ENCODE measurements around the gene SLAMF6.
A peak's percentile ranks its signal among the peaks of the same experiment; 100 is the strongest.
"Not testable (repeated sequence)": the region's sequence is repeated elsewhere in the genome, so short reads cannot be mapped to it uniquely, and the experiment has no call there.

The SLAMF6 gene

DNA sequence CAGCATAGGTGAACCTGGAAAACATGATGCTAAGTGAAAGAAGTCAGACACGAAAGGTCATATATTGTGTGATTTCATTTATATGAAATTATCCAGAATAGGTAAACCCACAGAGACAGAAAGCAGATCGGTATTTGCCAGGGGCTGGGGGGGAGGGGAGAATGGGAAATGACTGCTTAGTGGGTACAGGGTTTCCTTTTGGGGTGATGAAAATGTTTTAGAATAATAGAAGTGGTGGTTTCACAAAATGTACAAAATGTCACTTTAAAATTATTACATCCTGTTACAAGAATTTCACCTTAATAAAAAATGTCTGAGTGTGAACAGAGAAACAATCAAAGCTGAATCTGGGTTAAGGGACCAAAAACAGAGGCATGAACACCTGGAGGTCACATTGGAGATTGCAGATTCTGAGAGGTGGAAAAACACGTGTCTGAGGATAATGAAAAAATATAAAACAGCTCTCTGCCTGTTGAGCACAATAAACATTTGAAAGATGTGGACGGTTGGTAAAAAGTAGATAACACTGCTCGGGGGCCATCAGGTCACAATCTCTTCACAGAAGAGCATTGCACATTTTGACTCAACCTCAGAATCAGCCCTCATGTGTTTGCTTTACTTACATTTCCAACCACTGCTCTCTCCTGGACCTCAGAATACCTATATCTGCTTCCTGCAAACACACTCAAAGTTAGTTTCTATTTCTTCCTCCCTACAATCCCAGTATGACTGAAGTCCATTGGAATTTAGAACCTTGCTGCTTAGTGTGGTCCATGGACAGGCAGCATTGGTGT is 3.2 kb downstream of the SLAMF6 start:
- no peak for DNase-seq (ENCODE audit: extremely low spot score, insufficient read length, low read depth)
- FAIRE-seq = no peak

DNA sequence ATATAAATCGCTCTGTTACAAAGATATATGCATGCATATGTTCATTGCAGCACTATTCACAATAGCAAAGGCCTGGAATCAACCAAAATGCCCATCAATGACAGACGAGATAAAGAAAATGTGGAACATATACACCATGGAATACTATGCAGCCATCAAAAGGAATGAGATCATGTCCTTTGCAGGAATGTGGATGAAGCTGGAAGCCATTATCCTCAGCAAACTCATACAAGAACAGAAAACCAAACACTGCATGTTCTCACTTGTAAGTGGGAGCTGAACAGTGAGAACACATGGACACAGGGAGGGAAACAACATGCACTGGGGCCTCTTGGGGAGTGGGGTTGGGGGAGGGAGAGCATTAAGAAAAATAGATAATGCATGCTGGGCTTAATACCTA is 5.5 kb downstream of the SLAMF6 start:
- DNase-seq (ENCODE audit: extremely low spot score, insufficient read length, low read depth); FAIRE-seq: not testable (repeated sequence)

DNA sequence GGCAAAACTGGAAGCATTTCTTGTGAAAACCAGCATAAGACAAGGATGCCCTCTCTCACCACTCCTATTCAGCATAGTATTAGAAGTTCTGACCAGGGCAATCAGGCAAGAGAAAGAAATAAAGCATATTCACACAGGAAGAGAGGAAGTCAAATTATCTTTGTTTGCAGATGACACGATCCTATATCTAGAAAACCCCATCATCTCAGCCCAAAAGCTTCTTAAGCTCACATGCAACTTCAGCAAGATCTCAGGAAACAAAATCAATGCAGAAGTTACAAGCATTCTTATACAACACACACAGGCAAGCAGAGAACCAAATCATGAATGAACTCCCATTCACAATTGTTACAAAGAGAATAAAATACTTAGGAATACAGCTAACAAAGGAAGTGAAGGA is 7.1 kb downstream of the SLAMF6 start:
- DNase-seq (ENCODE audit: extremely low spot score, insufficient read length, low read depth) = not testable (repeated sequence)
- FAIRE-seq = peak; percentile 67

DNA sequence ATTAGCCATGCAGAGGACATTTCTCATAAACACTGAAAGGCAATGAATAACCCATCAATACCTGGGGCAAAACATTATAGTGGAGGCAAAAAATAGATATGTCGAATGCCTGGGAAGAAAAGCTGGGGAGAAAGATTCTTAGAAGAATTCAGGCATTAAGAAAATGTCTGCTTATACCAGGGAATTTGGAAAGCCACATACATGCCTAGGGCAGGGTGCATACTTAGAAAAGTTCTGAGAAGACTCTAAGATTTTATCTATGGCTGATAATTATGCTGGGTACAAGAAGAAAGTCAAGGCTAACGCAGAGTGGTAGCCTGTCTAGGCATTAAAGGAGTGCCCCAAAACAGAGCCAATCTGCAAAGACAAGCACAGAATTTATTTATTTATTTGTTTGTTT is 18.4 kb downstream of the SLAMF6 start:
- no peak for DNase-seq (ENCODE audit: extremely low spot score, insufficient read length, low read depth)
- peak; percentile 54 for FAIRE-seq

DNA sequence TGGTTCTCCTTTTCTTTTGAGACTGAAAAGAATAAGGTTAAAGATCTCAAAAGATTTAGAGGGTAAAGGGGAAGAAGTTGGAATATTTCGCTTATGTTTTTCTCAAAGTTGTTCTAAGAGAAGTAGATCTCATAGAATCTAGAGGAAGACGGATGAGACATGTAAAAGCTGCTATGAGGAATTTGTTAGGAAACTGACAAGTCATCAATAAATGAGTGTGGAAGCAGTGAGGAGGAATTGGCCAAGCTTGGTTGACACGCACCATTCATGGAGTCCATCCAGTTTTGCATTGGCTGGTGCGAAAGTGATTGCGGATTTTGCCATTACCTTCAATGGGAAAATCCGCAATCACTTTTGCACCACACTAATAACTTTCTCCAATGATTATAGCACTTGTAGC is 20.0 kb downstream of the SLAMF6 start:
- DNase-seq (ENCODE audit: extremely low spot score, insufficient read length, low read depth) (no peak), FAIRE-seq (no peak)

DNA sequence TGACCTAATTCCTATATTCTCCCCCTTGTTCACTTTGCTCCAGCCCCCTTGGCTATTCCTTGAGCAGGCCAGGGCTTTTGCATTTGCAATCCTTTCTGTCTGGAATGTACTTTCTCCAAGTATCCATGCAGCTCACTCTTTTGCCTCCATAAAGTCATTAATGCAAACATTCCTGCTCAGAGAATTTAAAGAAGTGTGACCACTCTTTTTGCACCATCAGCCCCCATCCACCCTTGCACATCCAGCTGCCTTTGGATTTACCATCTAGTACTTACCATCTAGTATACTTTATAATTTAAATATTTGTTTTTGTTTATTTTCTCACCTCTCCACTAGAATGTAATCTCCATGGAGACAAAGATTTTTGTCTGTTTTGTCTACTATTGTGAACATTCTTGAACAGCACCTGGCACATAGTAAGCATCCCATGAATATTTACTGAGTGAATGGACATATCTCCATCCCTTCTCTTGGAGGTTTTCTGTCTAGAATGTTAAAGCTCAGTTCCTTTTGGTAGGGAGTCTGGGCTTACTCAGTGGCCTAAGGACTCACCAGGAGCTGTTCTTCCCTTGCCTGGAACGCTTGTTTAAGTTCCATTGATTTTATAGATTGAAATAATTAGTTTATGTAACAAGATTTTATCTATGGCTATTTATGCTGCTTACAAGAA is 22.6 kb downstream of the SLAMF6 start:
- FAIRE-seq (no peak), DNase-seq (ENCODE audit: extremely low spot score, insufficient read length, low read depth) (no peak)

DNA sequence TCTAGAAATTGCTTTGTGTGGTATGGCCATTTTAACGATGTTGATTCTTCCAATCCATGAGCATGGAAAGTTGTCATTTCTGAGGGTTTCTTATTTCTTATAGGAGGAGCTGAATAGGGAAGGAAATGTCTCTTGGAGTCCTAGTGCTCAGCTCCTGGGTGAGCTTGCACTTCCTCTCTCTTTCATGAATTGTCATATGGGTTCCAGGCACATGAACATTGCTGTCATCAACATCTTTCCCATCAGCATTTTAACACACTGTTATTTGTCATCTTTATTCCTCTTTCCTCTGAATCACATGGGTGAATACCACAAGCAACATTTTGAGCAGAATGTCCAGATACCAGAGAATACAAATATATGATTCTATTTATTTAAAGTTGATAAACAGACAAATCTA is 23.4 kb downstream of the SLAMF6 start:
- no peak for FAIRE-seq

DNA sequence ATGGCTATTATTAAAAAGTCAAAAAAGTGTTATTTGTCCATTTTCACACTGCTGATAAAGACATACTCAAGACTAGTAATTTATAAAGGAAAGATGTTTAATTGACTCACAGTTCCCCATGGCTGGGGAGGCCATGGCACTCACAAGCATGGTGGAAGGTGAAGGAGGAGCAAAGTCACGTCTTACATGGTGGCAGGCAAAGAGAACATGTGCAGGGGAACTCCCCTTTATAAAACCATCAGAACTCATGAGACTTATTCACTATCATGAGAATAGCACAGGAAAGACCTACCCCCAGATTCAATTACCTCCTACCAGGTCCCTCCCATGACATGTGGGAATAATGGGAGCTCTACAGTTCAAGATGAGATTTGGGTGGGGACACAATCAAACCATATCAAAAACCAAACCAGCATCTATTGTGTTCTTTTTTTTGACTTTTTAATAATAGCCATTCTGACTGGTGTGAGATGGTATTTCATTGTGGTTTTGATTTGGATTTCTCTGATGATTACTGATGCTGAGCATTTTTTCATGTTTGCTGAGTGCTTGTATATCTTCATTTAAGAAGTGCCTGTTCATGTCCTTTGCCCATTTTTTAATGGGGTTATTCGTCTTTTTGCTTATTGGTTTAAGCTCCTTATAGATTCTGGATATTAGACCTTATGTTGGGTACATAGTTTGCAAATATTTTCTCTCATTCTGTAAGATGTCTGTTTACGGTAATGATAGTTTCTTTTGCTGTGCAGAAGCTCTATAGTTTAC is 24.6 kb downstream of the SLAMF6 start:
- FAIRE-seq; DNase-seq (ENCODE audit: extremely low spot score, insufficient read length, low read depth): not testable (repeated sequence)

More for the DNA sequence above, 23.4 kb downstream of the SLAMF6 start:
- DNase-seq (ENCODE audit: extremely low spot score, insufficient read length, low read depth) = no peak

DNA sequence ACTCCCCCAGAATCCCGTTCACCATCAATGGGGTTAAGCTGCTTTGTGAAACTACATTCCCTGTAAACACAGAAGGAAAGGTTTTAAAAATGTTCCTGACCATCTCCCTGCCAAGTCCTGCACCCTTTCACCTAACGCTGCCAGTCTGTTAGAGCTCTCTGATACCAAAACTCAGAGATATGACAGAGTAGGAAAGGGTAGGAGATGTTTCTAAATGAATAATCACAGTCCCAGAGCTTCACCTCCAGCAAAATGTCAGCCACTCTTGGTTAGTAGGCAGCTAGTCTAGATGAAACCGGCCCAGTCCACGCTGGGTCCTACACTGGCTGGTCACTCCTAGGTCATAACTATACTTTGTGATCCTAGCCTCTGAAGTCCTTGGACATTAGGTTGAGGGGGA is 26.7 kb downstream of the SLAMF6 start:
- FAIRE-seq (no peak), DNase-seq (ENCODE audit: extremely low spot score, insufficient read length, low read depth) (no peak)

DNA sequence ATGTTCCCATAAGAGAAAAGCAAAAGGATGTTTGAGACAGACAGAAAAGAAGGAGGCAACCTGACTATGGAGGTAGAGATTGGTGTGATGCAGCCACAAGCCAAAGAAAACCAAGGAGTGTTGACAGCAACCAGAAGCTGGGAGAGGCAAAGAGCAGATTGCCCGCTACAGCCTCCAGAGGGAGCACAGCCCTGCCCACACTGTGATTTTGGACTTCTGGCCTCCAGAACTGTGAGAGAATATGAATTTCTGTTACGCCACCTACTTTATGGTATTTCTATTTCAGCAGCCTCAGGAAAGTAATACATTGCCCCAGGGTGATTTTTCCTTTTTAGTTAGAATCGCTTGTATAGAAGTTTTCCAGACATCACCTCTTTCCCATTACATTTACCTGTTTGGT is 28.4 kb downstream of the SLAMF6 start:
- FAIRE-seq (peak; percentile 49), DNase-seq (ENCODE audit: extremely low spot score, insufficient read length, low read depth) (no peak)

DNA sequence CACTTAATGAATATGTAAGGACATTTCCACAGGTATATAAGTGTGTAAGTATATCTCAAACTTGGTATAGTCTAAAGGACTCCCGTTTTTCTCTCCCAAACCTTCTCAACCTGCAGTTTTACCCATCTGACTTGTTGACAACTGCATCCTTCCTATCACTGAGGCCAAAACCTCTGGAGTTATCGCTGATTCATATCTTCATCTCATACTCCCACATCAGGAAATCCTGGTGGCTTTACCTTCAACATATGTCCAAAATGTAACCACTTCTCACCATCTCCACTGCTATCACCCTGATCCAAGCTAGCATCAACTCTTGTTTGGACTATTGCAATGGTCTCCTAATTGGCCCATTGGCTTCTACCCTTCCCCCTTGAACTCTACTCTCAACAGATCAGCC is 30.4 kb downstream of the SLAMF6 start:
- DNase-seq (ENCODE audit: extremely low spot score, insufficient read length, low read depth) (no peak), FAIRE-seq (no peak)

DNA sequence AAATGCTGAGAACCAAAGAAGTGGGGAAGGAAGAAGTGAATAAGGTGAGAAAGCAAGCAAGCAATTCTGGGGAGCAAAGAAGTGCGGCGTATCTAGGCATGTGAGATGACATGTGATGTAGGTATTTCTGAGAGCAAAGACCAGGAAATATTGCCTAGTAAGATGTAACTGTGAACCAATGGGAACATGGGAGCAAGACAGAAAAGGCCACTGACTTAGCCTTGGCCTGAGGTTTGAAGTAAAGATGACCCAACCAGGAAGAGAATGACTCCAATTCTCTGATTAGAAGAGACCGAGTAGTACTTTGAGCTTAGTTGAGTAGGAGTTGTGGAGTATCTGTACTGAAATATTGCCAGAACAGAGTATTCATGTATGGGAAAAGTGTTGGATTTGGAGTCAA is 31.1 kb downstream of the SLAMF6 start:
- no peak for DNase-seq (ENCODE audit: extremely low spot score, insufficient read length, low read depth)
- FAIRE-seq = no peak

DNA sequence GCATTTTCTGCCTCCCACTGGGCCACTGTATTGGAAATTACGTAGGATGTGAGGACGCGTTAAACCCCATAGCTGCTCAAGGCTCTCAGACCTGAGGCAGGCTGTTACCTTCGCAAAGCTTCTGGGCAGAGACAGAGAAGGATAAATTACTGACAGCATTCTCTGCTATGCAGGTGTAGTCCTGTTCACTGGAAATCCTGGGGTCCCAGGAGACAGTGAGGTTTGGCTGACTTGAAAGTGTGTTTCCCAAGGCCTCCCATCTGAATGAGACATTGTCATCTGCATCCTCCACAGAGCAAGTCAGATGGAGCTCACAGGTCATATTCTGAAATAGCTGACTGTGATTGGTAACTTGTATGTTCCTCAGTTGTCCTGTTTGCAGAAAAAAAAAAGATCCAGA is 32.0 kb downstream of the SLAMF6 start:
- DNase-seq (ENCODE audit: extremely low spot score, insufficient read length, low read depth) (no peak), FAIRE-seq (no peak)

DNA sequence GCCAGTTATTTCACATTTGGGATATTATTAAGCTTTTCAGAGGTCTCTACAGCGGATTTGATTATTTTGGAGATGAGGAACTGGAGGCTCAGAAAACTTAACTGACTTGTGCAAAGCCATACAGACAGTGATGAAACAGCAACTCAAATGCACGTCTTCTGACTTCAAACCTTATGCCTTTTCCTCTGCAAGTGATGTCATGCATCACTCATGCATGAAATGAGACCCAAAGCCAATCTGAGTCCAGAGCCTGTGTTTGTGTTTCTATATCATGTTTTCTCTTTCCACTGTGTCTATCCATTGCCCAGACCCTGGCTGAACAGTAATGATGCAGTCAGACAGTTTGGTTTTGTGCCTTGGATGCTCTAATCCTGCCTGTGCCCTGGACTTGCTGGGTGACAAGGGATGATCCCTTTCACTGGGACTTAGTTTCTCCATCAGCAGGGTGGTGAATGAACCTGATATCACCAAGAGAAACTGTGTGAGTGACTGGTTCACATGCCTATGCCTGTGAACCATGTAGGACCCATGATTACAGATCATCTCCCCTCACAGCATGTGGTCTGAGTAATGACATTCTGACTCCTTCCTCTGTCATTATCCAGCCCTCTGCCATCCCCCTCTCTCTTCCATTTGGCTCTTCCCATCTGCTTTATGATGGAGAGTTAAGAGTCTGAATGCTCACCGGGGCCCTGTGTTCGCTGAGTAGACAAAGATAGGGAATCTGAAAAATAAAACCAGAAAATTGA is 33.4 kb downstream of the SLAMF6 start:
- FAIRE-seq = peak; percentile 15

DNA sequence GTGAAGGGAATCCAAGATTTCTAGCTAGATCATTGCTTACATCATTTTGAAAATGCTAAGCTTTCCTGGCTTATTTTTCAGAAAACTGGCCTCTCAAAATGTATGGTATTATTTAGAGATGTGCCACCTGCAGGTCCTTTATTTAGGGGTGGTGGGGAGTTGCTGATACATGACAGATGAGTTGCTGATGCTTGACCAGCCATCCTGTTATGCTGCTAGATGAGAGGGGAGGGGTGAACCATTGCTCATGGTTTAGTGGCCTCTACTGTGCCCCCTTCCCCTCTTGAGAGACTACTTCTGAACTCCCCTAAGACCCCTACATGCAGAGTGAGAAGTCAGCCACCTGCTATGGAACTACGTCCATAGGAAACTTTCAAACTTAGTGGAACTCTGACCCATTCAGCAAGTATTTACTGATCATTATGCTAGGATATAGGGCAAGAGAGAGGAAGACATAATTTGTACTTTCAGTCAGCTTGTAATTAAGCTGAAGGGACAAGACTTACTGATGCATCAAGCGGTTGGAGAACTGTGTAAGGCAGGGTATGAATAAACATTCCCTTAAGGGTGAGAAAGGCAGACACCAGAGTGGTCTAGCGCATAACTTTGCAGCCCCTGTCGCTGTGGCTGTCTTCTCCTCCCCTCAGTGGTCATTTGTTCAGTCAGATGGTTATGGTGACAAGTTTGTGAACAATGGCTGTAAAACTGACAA is 34.6 kb downstream of the SLAMF6 start:
- FAIRE-seq (peak; percentile 73), DNase-seq (ENCODE audit: extremely low spot score, insufficient read length, low read depth) (no peak)

More for the DNA sequence above, 33.4 kb downstream of the SLAMF6 start:
- DNase-seq (ENCODE audit: extremely low spot score, insufficient read length, low read depth) = no peak

DNA sequence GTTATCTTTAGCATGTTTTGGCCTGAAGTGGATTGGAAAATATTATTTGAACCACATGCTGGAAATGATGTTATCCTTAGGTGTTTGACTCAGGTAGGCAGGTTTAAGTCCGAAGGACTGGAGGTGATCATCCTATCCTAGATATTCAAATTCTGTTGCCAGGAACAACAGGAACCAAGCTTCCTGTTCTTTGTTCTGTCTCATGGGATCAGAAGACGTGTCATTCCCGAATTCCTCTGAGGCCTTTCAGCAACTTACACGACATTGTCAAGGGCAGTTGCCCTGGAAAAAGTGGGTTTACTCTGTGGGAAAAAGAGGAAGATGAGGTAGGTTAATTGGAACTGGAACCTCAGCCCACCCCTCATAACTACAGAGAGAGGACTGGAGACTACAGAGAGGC is 36.6 kb downstream of the SLAMF6 start:
- no peak for FAIRE-seq
- no peak for DNase-seq (ENCODE audit: extremely low spot score, insufficient read length, low read depth)

DNA sequence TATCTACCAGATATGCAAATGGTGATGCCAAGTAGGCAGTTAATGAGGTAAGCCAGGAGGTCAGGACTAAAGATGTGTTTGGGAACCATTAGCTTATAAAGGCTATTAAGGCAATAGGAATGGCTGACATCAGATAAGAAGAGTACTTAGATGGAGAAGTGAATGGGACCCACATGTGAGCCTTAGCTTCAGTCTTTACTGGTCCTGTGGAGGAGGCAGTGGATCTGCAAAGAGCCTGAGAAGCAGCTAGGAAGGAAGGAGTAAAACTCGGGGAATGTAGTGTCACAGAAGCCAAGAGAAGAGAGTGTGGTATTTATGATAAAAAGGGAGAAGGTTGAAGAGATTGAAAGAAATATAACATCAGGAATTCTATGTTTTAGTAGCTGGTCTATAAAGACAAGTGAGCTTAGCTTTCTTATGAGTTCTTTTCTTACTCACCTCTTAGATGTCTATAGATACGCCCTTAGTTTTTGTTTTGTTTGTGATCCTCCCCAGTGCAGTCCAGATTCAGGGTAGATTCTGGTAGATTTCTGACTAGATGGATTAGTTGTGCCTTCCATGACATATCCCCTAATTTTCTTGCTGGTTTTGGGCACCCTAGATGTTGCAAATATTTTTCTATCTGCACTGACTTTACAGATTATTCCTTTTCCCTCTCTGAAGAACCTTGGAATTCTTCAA is 39.4 kb downstream of the SLAMF6 start:
- peak; percentile 18 for FAIRE-seq

DNA sequence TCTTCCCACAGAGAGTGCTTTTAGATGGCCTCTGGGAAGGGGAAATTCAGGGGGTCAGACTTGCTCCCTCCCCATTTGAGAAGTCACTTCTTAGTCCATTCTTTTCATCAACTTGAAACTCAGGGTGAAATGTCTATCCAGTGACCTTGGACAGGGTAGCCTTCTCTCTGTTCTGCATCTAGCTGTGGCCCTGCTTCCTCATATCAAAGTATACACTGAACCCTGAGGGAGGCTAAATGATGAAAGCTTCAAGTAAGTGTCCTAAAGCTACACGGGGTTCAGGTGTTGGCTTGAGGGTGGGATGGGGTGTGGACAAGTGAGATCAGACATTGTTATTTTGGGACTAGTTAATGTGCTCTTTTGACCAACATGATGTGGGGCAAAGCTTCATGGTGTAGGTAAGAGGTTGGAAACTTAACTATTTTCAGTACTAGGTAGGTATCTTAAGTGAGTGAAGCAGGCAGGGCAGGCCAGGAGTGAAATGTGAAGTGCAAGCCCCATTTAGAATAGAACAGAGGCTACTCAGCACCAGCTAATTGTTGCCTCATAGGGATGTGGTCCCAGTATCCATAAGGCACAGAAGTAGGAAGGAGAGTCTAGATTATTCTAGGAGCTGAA is 41.0 kb downstream of the SLAMF6 start:
- DNase-seq (ENCODE audit: extremely low spot score, insufficient read length, low read depth) (no peak), FAIRE-seq (peak; percentile 31)

More for the DNA sequence above, 39.4 kb downstream of the SLAMF6 start:
- DNase-seq (ENCODE audit: extremely low spot score, insufficient read length, low read depth) = no peak

Measured in GM18507 (cell line).